VCaP (cell line): ENCODE results near the gene TNIP1.

Experiments
- H3K27ac ChIP-seq: fragments of 450-650 bp; 2 replicates; pipeline ENCODE4 v1.5.1; 2017
- TF ChIP-seq, protein P1 (sequence below): fragments of 450-650 bp; conservative IDR thresholded peaks from 2 replicates; pipeline ENCODE4 v1.5.1; 2017; ENCODE audit warnings: mild to moderate bottlenecking, moderate library complexity

TNIP1 gene

DNA sequence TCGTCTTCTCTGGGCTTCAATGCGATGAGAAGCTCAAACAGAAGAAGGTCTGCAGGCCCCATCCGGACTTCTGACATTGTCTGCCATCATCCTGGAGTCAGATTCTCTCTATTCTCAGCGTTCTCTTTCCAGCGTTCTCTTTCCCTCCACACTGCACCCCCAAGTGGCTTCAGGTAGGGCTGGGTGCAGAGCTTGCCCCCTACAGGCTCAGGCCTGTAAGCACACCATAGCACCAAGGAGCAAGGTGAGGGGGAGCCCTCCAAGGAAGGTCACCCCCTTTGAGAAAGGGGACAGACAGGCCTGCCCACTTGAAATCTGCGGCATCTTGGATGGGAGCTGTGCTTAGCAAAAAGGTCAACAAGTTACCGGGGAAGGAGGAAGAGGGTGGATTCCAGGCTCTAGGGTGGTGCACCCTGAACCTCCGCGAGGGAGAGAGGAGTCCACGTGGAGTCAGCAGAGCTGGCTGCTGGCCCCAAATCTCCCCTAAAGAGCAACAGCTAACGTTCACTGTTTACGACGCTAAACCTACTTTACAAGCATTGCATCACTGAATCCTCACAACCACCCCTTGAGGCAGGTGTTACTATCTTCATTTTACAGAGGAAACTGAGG, 32.9 kb downstream of the TNIP1 start:
- TF ChIP-seq, protein P1, sequence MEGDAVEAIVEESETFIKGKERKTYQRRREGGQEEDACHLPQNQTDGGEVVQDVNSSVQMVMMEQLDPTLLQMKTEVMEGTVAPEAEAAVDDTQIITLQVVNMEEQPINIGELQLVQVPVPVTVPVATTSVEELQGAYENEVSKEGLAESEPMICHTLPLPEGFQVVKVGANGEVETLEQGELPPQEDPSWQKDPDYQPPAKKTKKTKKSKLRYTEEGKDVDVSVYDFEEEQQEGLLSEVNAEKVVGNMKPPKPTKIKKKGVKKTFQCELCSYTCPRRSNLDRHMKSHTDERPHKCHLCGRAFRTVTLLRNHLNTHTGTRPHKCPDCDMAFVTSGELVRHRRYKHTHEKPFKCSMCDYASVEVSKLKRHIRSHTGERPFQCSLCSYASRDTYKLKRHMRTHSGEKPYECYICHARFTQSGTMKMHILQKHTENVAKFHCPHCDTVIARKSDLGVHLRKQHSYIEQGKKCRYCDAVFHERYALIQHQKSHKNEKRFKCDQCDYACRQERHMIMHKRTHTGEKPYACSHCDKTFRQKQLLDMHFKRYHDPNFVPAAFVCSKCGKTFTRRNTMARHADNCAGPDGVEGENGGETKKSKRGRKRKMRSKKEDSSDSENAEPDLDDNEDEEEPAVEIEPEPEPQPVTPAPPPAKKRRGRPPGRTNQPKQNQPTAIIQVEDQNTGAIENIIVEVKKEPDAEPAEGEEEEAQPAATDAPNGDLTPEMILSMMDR, result peak; percentile 88
- H3K27ac ChIP-seq, result no peak overlapping the region

DNA sequence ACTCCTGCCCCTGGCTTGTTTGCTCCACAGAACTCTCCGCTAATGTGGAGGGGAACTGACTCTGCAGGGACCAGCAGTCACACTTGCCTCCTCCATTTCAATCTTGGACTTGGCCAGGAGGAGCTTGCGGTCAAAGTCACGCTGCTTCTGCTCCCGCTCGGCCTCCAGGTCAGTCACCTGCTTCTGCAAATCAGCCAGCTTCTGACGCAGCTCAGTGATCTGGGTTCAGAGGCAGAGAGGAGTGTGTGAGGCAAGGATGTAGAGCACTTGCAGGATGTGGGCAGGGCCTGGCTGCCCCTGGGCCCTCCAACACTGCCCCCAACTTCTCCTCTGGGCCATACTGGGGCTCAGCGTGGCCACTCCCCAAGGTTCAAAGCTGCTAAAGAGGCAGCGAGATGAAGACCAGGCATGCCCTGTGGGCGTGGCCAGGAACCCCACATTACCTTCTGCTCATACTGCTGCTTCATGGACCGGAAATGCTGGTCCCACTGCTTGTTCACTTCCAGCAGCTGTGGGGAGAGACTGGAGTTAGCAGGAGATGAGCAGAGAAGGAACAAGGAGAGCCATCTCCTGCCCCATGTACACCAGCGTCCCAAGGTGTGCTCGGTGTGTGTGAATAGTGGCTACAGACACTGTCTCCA, 38.3 kb downstream of the TNIP1 start:
- no peak overlapping the region for H3K27ac ChIP-seq
- TF ChIP-seq, protein P1, result no peak

DNA sequence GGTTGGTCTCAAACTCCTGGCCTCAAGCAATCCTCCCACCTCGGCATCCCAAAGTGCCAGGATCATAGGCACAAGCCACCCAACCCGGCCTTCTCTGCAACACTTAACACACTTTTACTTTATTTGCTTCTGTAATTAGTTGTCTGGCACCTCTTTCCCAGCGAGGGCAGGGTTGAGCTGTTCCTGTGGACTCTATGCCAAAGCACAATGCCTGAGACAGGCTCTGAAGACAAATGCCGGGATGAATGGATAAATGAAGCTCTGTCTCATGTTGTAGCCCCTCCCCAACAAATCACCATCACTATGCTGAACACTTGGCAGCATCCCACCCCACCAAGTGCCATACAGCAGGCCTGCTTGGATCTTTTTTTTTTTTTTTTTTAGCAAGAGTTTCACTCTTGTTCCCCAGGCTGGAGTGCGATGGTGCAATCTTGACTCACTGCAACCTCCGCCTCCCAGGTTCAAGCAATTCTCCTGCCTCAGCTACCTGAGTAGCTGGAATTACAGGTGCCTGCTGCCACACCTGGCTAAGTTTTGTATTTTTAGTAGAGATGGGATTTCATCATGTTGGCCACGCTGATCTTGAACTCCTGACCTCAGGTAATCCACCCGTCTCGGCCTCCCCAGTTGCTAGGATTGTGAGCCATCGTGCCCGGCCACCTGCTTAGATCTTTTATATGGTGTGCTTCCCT, 39.1 kb downstream of the TNIP1 start:
- TF ChIP-seq, protein P1, result no peak
- no peak overlapping the region for H3K27ac ChIP-seq

DNA sequence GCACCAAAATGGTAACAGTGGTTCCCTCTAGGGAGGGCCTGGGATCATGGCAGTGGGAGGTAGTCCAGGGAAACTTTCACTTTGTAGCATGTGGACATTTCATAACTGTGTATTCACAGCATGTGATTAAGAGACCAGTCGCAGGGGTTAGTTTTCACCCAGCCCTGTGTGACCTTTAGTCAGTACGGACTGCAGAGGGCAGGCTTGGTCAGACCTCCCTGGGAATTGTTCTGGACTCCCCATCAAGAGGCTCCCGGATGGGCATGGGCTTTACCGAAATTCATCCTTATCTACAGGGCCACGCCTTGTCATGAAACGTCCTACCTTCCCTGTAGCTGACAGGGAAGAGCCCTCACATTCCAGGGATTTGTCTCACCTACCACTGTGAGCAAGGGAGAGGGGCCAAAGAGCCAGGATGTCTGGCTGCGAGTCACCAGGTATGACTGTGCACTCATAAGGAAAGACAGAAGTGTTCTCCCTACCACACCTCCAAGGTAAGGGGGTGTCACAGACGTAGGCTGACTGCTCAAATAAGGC, 40.6 kb downstream of the TNIP1 start:
- no peak overlapping the region for H3K27ac ChIP-seq

DNA sequence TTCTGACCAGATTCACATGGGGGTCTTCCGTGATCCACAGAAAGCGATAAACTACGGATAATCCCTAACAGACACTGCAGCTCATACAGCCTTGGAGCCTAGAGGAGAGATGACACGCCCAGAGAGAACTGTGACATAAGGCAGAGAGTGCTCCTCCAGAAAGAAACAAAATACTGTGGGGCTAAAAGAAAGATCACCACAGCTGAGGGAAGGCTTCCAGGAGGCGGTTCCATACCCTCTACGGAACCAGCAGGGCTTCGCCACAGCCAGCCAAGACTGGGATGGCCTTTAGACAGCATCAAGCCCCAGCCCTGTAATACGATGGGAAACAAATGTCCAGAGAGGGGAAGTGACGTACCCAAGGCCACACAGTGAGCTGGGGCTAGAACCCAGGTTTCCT, 41.2 kb downstream of the TNIP1 start:
- TF ChIP-seq, protein P1, result no peak
- H3K27ac ChIP-seq, result no peak overlapping the region

More for the DNA sequence above, 40.6 kb downstream of the TNIP1 start:
- TF ChIP-seq, protein P1, result no peak

DNA sequence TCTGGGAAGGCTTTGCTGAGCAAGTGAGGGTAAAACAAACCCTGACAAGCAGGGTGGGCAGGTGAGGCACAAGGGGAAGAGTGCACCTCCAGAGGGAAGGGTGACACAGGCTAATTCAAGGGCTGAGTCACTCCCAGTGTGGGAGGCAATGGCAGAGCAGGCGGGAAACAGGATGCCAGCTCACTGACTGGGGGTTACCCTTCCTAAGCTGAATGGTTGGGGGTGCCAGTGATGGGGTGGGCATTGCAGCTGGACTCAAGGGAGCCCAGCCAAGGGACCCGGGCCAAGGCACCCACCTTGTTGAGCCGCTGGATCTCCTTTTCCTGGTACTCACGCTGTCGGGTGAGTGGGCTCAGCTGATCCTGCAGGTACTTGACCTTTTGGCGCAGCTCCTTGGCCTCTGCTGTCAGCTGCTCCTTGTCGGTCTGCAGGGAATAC, 42.0 kb downstream of the TNIP1 start:
- H3K27ac ChIP-seq, result no peak overlapping the region

DNA sequence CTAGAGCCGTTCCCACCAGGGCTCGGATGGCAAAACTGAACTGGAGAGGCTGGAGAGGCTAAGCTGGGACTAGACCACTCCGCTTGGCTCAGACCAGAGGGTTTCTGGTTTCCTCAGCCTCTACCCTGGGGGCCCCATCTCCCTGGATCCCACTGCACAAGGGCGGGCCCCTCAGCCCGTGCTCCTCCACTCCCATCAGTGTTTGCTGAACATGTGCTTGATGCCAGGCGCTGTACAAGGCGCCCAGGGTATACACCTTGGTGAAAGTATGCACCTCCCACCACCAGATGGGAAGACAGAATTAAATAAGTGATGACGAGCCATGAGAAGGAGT, 42.5 kb downstream of the TNIP1 start:
- TF ChIP-seq, protein P1, result no peak
- H3K27ac ChIP-seq, result no peak overlapping the region

More for the DNA sequence above, 42.0 kb downstream of the TNIP1 start:
- TF ChIP-seq, protein P1, result no peak
